Naive thymus-derived CD4-positive, alpha-beta T cell (primary cell): ENCODE data around the gene PLAAT1. TPM values are rescaled to one million over a fixed set of nuclear protein-coding genes. Genes with fewer than 3 reads are reported as not detected.

Experiments used
- ATAC-seq: fragments of 150-1000 bp; cut with Tn5 transposase; 2 replicates; pipeline ENCODE4 v1.10.0; 2021; ENCODE audit warnings: mild to moderate bottlenecking, moderate library complexity
- CTCF ChIA-PET: fragments of 350-600 bp; sonication (Branson Sonifier 250); formaldehyde crosslinking; loops from one replicate; lab custom pipeline; 2021; ENCODE audit warnings: antibody characterized with exemption; lab: Charles Lee
- POLR2A ChIA-PET: fragments of 350-600 bp; sonication (Branson Sonifier 250); formaldehyde crosslinking; loops from one replicate; lab custom pipeline; 2021; ENCODE audit warnings: antibody characterized with exemption, inconsistent platforms; lab: Charles Lee
- DNase-seq, 9 donors: peaks; one replicate each; pipeline versions ENCODE4 v3.0.0 to v3.0.0-alpha.2; 2020 to 2022; ENCODE audit warnings: mixed read lengths in 1 of 9
- H3K27ac ChIP-seq: one replicate; pipeline ENCODE4 v1.7.0; 2013; ENCODE audit warnings: mild to moderate bottlenecking, low read depth, low read length, moderate library complexity
- H3K27me3 ChIP-seq, 2 donors: one replicate each; pipeline ENCODE4 v1.7.0; 2013; ENCODE audit warnings: low read length in 2 of 2, mild to moderate bottlenecking in 2 of 2, moderate library complexity in 2 of 2; ENCODE audit not compliant: control insufficient read depth in 2 of 2, insufficient read depth in 2 of 2
- H3K36me3 ChIP-seq, 3 experiments: 1 replicate in 2 of 3; 2 replicates in 1 of 3; pipeline ENCODE4 v1.7.0; 2013; ENCODE audit warnings: low read length in 3 of 3, mild to moderate bottlenecking in 3 of 3, moderate library complexity in 1 of 3; ENCODE audit not compliant: insufficient read depth in 3 of 3, control insufficient read depth in 2 of 3
- H3K4me1 ChIP-seq, 2 donors: one replicate each; pipeline ENCODE4 v1.7.0; 2013; ENCODE audit warnings: low read length in 2 of 2, mild to moderate bottlenecking in 2 of 2, moderate library complexity in 1 of 2; ENCODE audit not compliant: control insufficient read depth in 2 of 2, insufficient read depth in 2 of 2
- H3K4me3 ChIP-seq: 2 replicates; pipeline ENCODE4 v1.7.0; 2013; ENCODE audit warnings: mild to moderate bottlenecking, low read length
- H3K9me3 ChIP-seq, 3 experiments: 1 replicate in 2 of 3; 2 replicates in 1 of 3; pipeline ENCODE4 v1.7.0; 2013; ENCODE audit warnings: low read length in 3 of 3; ENCODE audit not compliant: control insufficient read depth in 2 of 3
- H3K27ac Mint-ChIP-seq, 9 donors: one replicate each; pipeline ENCODE4 v1.8.0; 2020 to 2022; ENCODE audit warnings: mixed read lengths in 9 of 9, mild to moderate bottlenecking in 8 of 9, moderate library complexity in 5 of 9, inconsistent platforms in 2 of 9
- H3K27me3 Mint-ChIP-seq, 5 donors: one replicate each; pipeline ENCODE4 v1.8.0; 2021 to 2022; ENCODE audit warnings: mixed read lengths in 5 of 5, mild to moderate bottlenecking in 1 of 5
- H3K36me3 Mint-ChIP-seq, 5 donors: one replicate each; pipeline ENCODE4 v1.8.0; 2020 to 2022; ENCODE audit warnings: mixed read lengths in 5 of 5, mild to moderate bottlenecking in 3 of 5, inconsistent platforms in 1 of 5
- H3K4me1 Mint-ChIP-seq, 7 donors: one replicate each; pipeline ENCODE4 v1.8.0; 2020 to 2022; ENCODE audit warnings: mixed read lengths in 7 of 7, mild to moderate bottlenecking in 3 of 7, inconsistent platforms in 1 of 7
- H3K4me3 Mint-ChIP-seq, 10 donors: one replicate each; pipeline ENCODE4 v1.8.0; 2020 to 2022; ENCODE audit warnings: mild to moderate bottlenecking in 10 of 10, mixed read lengths in 10 of 10, moderate library complexity in 6 of 10, inconsistent platforms in 2 of 10
- H3K9me3 Mint-ChIP-seq, 11 donors: one replicate each; pipeline ENCODE4 v1.8.0; 2020 to 2022; ENCODE audit warnings: mixed read lengths in 11 of 11, mild to moderate bottlenecking in 4 of 11, inconsistent platforms in 1 of 11, moderate library complexity in 1 of 11
- intact Hi-C, 2 donors: fragments of 100-400 bp; cut with micrococcal nuclease; formaldehyde crosslinking; loops; one replicate each; pipeline ENCODE4 v1.15.1; 2023
- polyA plus RNA-seq, 2 donors: library from polyadenylated mRNA; unstranded; fragments of 300-500 nt; fragmentation: Illumina TruSeq; gene quantifications; one replicate each; pipeline ENCODE4 v1.2.3, GENCODE V29; 2021
- total RNA-seq, 6 experiments: library from RNA in 5 of 6; stranded (reverse) in 5 of 6; gene quantifications; 1 replicate in 5 of 6; 2 replicates in 1 of 6; pipeline ENCODE4 v1.2.3 and lab custom pipeline; 2021 to 2026

Gene PLAAT1
- total and polyA plus RNA-seq, 7 experiments from 2014 or later, result not detected

DNA sequence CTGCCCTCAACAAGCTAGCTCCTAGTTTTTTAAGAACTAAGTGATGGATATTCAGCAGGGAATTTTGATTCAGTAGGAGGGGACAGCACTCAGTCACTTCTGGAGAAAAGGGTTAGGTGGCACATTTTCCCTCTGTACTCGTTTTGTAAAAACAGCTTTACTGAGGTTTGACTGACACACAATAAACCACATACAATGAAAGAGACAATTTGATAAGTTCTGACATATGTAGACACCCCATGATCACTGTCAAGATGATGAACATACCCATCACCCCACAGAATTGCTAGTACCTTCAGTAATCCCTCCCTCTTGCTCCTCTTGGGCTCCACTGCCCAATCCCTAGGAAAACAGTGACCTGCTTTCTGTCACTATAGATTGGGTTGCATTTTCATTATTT lies 29.0 kb upstream of the PLAAT1 start:
- no peak overlapping the region for H3K27ac ChIP-seq
- DNase-seq (no peak), ATAC-seq (no peak)
- Mint-ChIP-seq H3K4me1 (no peaks in the 10 kb centered on the region), H3K9me3 (peaks cover 0 to 6% (median 0%) of the 10 kb centered on the region in 11 donors), H3K36me3 (peaks cover 0 to 4% (median 0%) of the 10 kb centered on the region in 5 donors), H3K4me3 (no peak overlapping the region), H3K27ac (no peak overlapping the region), H3K27me3 (peaks cover 0 to 37% (median 6%) of the 10 kb centered on the region in 5 donors)
- no peak overlapping the region for H3K4me3 ChIP-seq
- H3K36me3 ChIP-seq, result no peaks in the 10 kb centered on the region
- H3K9me3 ChIP-seq, result no peaks in the 10 kb centered on the region
- no peaks in the 10 kb centered on the region for H3K4me1 ChIP-seq
- POLR2A ChIA-PET, result no interaction called here
- intact Hi-C loops, result no loop called here
- peaks cover 0 to 4% of the 10 kb centered on the region in 2 donors for H3K27me3 ChIP-seq
- CTCF ChIA-PET, result no interaction called here

DNA sequence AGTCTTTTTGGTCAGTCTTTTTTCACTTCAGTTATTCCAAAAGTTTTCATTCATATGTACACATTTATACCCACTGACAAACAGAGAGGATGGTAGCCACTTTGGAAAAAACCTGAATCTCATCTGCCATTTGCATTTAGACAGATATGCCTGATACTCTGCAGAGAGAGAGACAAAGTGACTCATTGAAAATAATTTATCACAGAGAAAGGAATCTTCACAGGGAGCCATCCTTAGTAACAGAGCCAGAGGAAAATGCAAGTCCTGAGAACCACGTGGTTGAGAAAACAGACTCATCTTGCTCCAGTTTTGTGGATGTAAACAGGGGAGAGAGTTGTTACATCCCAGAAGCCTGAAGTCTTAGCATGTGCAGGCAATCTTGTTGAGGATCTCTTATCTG lies 28.2 kb upstream of the PLAAT1 start:
- Mint-ChIP-seq H3K27me3 (peaks cover 0 to 35% (median 3%) of the 10 kb centered on the region in 5 donors), H3K4me1 (no peaks in the 10 kb centered on the region), H3K9me3 (peaks cover 0 to 6% (median 0%) of the 10 kb centered on the region in 11 donors), H3K4me3 (no peak overlapping the region), H3K36me3 (peaks cover 0 to 4% (median 0%) of the 10 kb centered on the region in 5 donors), H3K27ac (no peak overlapping the region)
- H3K27ac ChIP-seq, result no peak overlapping the region
- H3K27me3 ChIP-seq, result peaks cover 0 to 2% of the 10 kb centered on the region in 2 donors
- H3K4me3 ChIP-seq, result no peak overlapping the region
- POLR2A ChIA-PET, result no interaction called here
- H3K4me1 ChIP-seq, result no peaks in the 10 kb centered on the region
- ATAC-seq (no peak), DNase-seq (no peak)
- no peaks in the 10 kb centered on the region for H3K9me3 ChIP-seq
- H3K36me3 ChIP-seq, result no peaks in the 10 kb centered on the region
- intact Hi-C loops, result no loop called here
- CTCF ChIA-PET, result no interaction called here

DNA sequence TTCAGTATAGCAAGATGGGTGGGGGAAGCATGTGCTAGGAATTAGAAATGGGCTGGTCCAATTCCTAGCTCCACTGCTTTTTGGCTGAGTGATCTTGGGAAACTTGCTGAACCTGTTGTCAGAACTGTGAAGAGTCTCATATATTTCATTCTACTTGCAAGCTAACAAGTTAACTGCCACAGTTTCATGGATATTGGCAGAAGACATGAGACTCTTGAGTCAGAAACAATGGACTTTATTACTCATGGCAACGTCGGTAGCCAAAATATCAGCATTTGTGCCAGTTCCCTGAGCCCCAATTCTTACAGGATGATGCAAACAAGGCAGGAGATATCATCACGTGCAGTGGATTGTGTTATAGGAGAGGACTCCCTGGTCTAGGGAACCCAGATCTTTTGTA lies 26.6 kb upstream of the PLAAT1 start:
- Histone ChIP-seq H3K36me3 (no peaks in the 10 kb centered on the region), H3K4me3 (no peak overlapping the region), H3K27ac (no peak overlapping the region), H3K9me3 (no peaks in the 10 kb centered on the region), H3K4me1 (no peaks in the 10 kb centered on the region), H3K27me3 (no peaks in the 10 kb centered on the region)
- Mint-ChIP-seq H3K27ac (no peak overlapping the region), H3K9me3 (peaks cover 0 to 4% (median 0%) of the 10 kb centered on the region in 11 donors), H3K4me1 (no peaks in the 10 kb centered on the region), H3K27me3 (peaks cover 0 to 26% (median 3%) of the 10 kb centered on the region in 5 donors), H3K4me3 (no peak overlapping the region), H3K36me3 (peaks cover 0 to 4% (median 0%) of the 10 kb centered on the region in 5 donors)
- ChIA-PET POLR2A (no interaction called here), CTCF (no interaction called here)
- intact Hi-C loops, result no loop called here
- DNase-seq, result no peak
- ATAC-seq, result no peak

DNA sequence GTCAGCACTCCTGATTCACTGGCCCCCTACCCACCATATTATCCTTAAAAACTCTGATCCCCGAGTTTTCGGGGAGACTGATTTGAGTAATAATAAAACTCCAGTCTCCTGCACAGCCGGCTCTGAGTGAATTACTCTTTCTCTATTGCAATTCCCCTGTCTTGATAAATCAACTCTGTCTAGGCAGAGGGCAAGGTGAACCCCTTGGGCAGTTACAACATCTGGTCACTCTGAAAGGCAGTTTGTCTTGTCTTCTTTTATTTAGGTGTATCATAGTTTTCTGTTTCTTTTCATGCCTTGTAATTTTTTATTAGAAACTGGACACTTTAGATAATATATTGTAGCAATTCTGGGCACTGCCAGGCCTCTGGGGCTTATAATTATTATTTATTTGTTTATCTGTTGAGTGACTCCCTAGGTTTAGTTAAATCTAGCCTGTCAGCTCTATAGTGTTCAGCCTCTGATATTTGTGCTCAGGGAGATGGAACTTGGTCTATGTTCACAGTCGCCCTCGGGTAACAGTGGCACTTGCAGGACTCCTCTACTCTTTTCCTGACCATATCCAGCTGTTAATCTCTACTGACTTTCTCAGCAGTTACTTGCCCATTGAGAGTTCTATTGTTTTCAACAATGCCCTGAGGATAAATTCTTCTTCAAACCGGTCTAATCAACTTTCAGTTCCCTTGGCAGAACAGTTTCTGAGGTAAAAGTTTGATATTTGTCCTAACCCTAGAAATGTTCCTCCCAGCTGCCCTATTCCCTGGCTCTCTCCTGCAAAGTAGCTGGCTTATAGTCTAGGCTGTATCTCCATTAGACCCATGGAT lies 15.5 kb upstream of the PLAAT1 start:
- ATAC-seq, result no peak
- DNase-seq, result no peak

DNA sequence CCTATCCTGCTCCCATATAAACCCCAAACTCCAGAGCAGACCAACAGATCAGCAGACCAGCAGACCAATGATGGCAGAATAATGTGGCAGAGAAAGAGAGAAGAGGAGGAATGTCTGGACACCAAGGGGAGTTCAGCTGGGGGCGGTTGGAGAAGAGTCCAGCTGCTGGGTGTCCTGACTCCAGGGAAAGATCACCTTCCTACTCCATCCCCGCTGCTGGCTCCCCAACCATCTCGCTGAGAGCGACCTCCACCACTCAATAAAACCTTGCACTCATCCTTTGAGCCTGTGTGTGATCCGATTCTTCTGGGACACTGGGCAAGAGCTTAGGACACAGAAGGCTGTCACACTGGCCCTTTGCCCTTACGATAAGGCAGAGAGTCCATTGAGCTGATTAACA lies 12.8 kb upstream of the PLAAT1 start:
- ChIA-PET POLR2A (no interaction called here), CTCF (no interaction called here)
- no peak overlapping the region for H3K27ac Mint-ChIP-seq
- DNase-seq, result no peak
- no peaks in the 10 kb centered on the region for H3K4me1 Mint-ChIP-seq
- no peaks in the 10 kb centered on the region for H3K36me3 ChIP-seq
- H3K27me3 ChIP-seq, result no peaks in the 10 kb centered on the region
- no peak overlapping the region for H3K4me3 Mint-ChIP-seq
- no peak for ATAC-seq
- H3K9me3 Mint-ChIP-seq, result peaks cover 0 to 6% (median 0%) of the 10 kb centered on the region in 11 donors
- H3K36me3 Mint-ChIP-seq, result peaks cover 0 to 3% (median 0%) of the 10 kb centered on the region in 5 donors
- H3K27me3 Mint-ChIP-seq, result peaks cover 2 to 47% (median 16%) of the 10 kb centered on the region in 5 donors
- no peaks in the 10 kb centered on the region for H3K4me1 ChIP-seq
- intact Hi-C loops, result no loop called here
- H3K9me3 ChIP-seq, result no peaks in the 10 kb centered on the region
- no peak overlapping the region for H3K27ac ChIP-seq
- H3K4me3 ChIP-seq, result no peak overlapping the region

More for the DNA sequence above, 15.5 kb upstream of the PLAAT1 start:
- Mint-ChIP-seq H3K4me3 (no peak overlapping the region), H3K4me1 (no peaks in the 10 kb centered on the region), H3K9me3 (peaks cover 0 to 6% (median 0%) of the 10 kb centered on the region in 11 donors), H3K27me3 (peaks cover 6 to 44% (median 16%) of the 10 kb centered on the region in 5 donors), H3K36me3 (peaks cover 0 to 3% (median 0%) of the 10 kb centered on the region in 5 donors), H3K27ac (no peak overlapping the region)
- no peaks in the 10 kb centered on the region for H3K9me3 ChIP-seq
- intact Hi-C loops, result no loop called here
- CTCF ChIA-PET, result no interaction called here
- H3K36me3 ChIP-seq, result no peaks in the 10 kb centered on the region
- no peak overlapping the region for H3K27ac ChIP-seq
- H3K4me1 ChIP-seq, result no peaks in the 10 kb centered on the region
- no peaks in the 10 kb centered on the region for H3K27me3 ChIP-seq
- H3K4me3 ChIP-seq, result no peak overlapping the region
- POLR2A ChIA-PET, result no interaction called here

DNA sequence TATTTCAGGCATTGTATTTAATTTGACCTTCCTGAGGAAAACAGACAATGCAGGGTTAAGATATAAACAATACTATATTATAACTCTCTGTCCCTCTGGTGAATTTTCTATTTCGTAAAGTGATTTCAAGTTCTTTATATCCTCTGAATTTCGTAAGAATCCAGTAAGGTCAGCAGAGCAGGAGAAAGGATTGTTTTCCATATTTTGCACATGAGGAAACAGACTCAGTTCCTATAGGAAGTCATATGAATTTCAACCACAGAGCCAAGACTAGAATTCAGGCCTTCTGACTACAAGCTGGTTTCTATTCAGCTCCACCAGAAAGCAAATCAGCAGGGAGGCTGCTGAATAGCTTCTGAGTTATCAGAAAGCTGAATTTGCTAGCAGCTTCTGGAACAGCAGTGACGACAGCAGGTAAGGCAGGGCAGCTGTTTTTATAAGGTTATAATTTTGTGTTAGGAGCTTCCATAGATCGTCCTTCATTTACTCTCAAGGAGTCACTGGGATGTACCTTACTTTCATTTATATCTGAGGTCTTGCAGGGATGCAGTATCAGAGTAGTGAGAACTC lies 11.1 kb upstream of the PLAAT1 start:
- Mint-ChIP-seq H3K9me3 (peaks cover 0 to 3% (median 0%) of the 10 kb centered on the region in 11 donors), H3K4me3 (no peak overlapping the region), H3K4me1 (no peaks in the 10 kb centered on the region), H3K27me3 (peaks cover 3 to 40% (median 13%) of the 10 kb centered on the region in 5 donors), H3K27ac (no peak overlapping the region), H3K36me3 (peaks cover 0 to 3% (median 0%) of the 10 kb centered on the region in 5 donors)
- Histone ChIP-seq H3K4me3 (no peak overlapping the region), H3K36me3 (no peaks in the 10 kb centered on the region), H3K27ac (no peak overlapping the region), H3K9me3 (no peaks in the 10 kb centered on the region), H3K27me3 (no peaks in the 10 kb centered on the region), H3K4me1 (no peaks in the 10 kb centered on the region)
- CTCF ChIA-PET, result no interaction called here
- POLR2A ChIA-PET, result no interaction called here
- no peak for DNase-seq
- intact Hi-C loops, result no loop called here
- no peak for ATAC-seq
